Activated CD8-positive, alpha-beta memory T cell treated with anti-CD3 and anti-CD28 coated beads for 4 hours (primary cell): ENCODE measurements around the gene KRT6B.

Source experiments
- DNase-seq, 2 donors: peaks; one replicate each; pipeline ENCODE4 v3.0.0-alpha.2; 2020; ENCODE audit warnings: low read depth in 2 of 2

The KRT6B gene

GRCh38 chr12:52436000-52436827 lies 15.7 kb downstream of the KRT6B start:
- no peak for DNase-seq

GRCh38 chr12:52435659-52435999 lies 16.3 kb downstream of the KRT6B start:
- DNase-seq, result no peak

- no peak for DNase-seq
Observed at GRCh38 chr12:52434760-52435530, 17.0 kb downstream of the KRT6B start.

GRCh38 chr12:52434081-52434733 lies 17.7 kb downstream of the KRT6B start, which contains the start of gene KRT75:
Gene KRT75, minus strand, starts transcription at chr12:52434371. Its CDS starts 67 bp downstream, at chr12:52434304.
- DNase-seq, result no peak

GRCh38 chr12:52433501-52434080 lies 18.4 kb downstream of the KRT6B start:
- DNase-seq, result no peak

GRCh38 chr12:52432559-52433207 lies 19.3 kb downstream of the KRT6B start:
- no peak for DNase-seq

GRCh38 chr12:52428121-52428520 lies 23.8 kb downstream of the KRT6B start:
- no peak for DNase-seq

- DNase-seq, result no peak
Observed at GRCh38 chr12:52427083-52427482, 24.9 kb downstream of the KRT6B start.

- DNase-seq, result no peak
Observed at GRCh38 chr12:52426034-52426433, 25.9 kb downstream of the KRT6B start.

GRCh38 chr12:52425466-52425865 lies 26.5 kb downstream of the KRT6B start:
- no peak for DNase-seq

GRCh38 chr12:52423661-52424500 lies 28.1 kb downstream of the KRT6B start:
- DNase-seq, result no peak

GRCh38 chr12:52423035-52423434 lies 28.9 kb downstream of the KRT6B start:
- no peak for DNase-seq

GRCh38 chr12:52419656-52420055 lies 32.3 kb downstream of the KRT6B start:
- DNase-seq, result no peak

GRCh38 chr12:52418576-52419110 lies 33.3 kb downstream of the KRT6B start:
- no peak for DNase-seq

- no peak for DNase-seq
Observed at GRCh38 chr12:52417740-52418139, 34.2 kb downstream of the KRT6B start.

- DNase-seq, result no peak
Observed at GRCh38 chr12:52416795-52417194, 35.2 kb downstream of the KRT6B start.

- no peak for DNase-seq
Observed at GRCh38 chr12:52415870-52416750, 35.8 kb downstream of the KRT6B start.

GRCh38 chr12:52414936-52415335 lies 37.0 kb downstream of the KRT6B start:
- no peak for DNase-seq

GRCh38 chr12:52413782-52414345 lies 38.1 kb downstream of the KRT6B start:
- no peak for DNase-seq
